Activated T-helper 2 cell treated with anti-CD3 and anti-CD28 coated beads, Interferon-gamma antibody, Interleukin-2, Interleukin-4, amounts not matched to agents 10 μg/mL and 5 μg/mL and 100 μg/mL, durations not matched to agents 14 hours and 24 hours and 36 hours (primary cell): Measurements from ENCODE around the gene CDK15. TPM values are rescaled to one million over a fixed set of nuclear protein-coding genes. Genes with fewer than 3 reads are reported as not detected.

Experiments
- DNase-seq: peaks from one replicate; pipeline ENCODE4 v3.0.0; 2021; ENCODE audit warnings: low spot score
- H3K27ac Mint-ChIP-seq: one replicate; pipeline ENCODE4 v1.8.0; 2021; ENCODE audit warnings: mixed read lengths
- H3K27me3 Mint-ChIP-seq: one replicate; pipeline ENCODE4 v1.8.0; 2021; ENCODE audit warnings: low read depth, mixed read lengths
- H3K36me3 Mint-ChIP-seq: one replicate; pipeline ENCODE4 v1.8.0; 2021; ENCODE audit warnings: low read depth, mixed read lengths
- H3K4me1 Mint-ChIP-seq: one replicate; pipeline ENCODE4 v1.8.0; 2021; ENCODE audit warnings: low read depth, mixed read lengths
- H3K4me3 Mint-ChIP-seq: one replicate; pipeline ENCODE4 v1.8.0; 2021; ENCODE audit warnings: low read depth, mild to moderate bottlenecking, moderate library complexity, mixed read lengths
- H3K9me3 Mint-ChIP-seq: one replicate; pipeline ENCODE4 v1.8.0; 2021; ENCODE audit warnings: mixed read lengths
- intact Hi-C: fragments of 100-400 bp; cut with micrococcal nuclease; formaldehyde crosslinking; loops from one replicate; pipeline ENCODE4 v1.15.1; 2023
- total RNA-seq: library from RNA; stranded (reverse); gene quantifications from 2 replicates; pipeline ENCODE4 v1.2.3, GENCODE V29; 2022

Gene CDK15
- total RNA-seq, 1 donor from 2014 or later, result not detected

DNA sequence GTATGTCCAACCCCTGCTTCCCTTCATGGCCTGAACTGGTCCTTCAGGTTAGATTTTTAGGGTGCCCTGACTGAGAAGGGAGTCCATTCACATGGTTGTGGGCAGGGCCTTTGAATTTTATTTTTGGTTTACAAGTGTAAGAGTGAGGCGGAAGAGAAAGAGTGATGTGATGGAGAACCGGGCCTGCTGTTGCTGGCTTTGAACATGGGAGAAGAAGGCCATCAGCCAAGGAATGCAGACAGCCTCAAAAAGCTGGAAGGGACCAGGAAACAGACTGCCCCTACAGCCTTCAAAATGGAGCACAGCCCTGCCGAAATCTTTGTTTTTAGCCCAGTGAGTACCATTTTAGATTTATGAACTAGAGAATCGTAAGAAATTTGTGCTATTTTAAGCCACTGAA is 105.0 kb downstream of the CDK15 start:
- Mint-ChIP-seq H3K27me3 (no peaks in the 10 kb centered on the region), H3K36me3 (no peaks in the 10 kb centered on the region), H3K4me3 (no peak overlapping the region), H3K9me3 (no peaks in the 10 kb centered on the region), H3K4me1 (peaks cover 6% of the 10 kb centered on the region), H3K27ac (no peak overlapping the region)
- no peak for DNase-seq
- intact Hi-C loops, result no loop called here

DNA sequence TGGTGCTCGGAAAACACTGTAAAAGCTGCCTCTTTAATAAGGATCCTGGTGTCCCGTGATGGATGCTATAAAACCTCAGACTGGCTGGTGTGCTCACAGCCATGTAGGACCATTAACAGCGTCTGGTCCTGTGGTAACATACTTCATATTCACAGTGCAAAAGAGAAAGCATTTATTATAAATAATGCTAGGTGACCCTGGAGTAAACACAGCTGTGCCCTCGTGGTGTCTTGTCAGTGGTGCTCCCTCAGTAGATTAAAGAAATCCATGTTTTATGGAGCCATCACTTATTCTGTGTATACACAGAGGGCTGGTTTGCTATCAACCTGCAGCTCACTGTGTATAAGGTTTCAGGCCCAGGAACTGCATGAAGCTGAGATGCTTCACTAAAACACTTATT is 106.9 kb downstream of the CDK15 start:
- intact Hi-C loops, result no loop called here

DNA sequence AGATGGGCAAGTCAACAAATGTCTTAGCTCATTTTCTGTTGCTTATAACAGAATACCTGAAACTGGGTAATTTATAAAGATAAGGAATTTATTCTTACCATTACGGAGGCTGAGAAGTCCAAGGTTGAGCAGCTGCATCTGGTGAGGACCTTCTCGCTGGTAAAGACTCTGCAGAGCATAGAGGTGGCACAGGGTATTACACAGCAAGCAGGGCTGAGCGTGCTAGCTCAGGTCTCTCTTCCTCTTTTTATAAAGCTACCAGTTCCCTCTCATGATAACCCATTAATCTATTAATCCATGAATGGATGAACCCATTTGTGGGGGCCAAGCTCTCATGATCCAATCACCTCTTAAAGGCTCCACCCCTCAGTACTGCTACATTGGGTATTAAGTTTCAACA is 109.1 kb downstream of the CDK15 start:
- intact Hi-C loops, result no loop called here
- H3K27me3 Mint-ChIP-seq, result no peaks in the 10 kb centered on the region
- no peaks in the 10 kb centered on the region for H3K9me3 Mint-ChIP-seq
- no peak overlapping the region for H3K27ac Mint-ChIP-seq
- H3K4me1 Mint-ChIP-seq, result no peaks in the 10 kb centered on the region
- H3K36me3 Mint-ChIP-seq, result no peaks in the 10 kb centered on the region
- no peak for DNase-seq
- H3K4me3 Mint-ChIP-seq, result no peak overlapping the region

More for the DNA sequence above, 106.9 kb downstream of the CDK15 start:
- DNase-seq, result no peak
- Mint-ChIP-seq H3K4me3 (no peak overlapping the region), H3K36me3 (no peaks in the 10 kb centered on the region), H3K27ac (no peak overlapping the region), H3K27me3 (no peaks in the 10 kb centered on the region), H3K9me3 (no peaks in the 10 kb centered on the region), H3K4me1 (peaks cover 6% of the 10 kb centered on the region)

DNA sequence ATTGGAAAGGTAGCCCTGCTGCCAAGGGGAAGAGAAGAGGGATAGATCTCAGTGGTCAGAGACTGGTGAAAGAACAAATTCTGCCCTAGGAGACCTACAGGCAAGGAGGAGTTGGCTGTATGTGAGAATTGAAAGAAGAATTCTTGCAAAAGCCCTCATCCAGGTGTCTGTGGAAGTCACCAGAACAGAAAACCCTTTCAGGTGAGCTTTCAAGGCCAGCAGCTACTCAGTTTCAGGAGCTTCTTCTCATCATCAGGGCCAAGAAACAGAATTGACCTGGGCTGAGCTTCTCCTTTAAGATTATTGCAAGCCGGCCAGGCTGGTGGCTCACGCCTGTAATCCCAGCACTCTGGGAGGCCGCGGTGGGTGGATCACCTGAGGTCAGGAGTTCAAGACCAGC is 110.2 kb downstream of the CDK15 start:
- DNase-seq, result no peak
- Mint-ChIP-seq H3K4me3 (no peak overlapping the region), H3K36me3 (no peaks in the 10 kb centered on the region), H3K27ac (no peak overlapping the region), H3K4me1 (no peaks in the 10 kb centered on the region), H3K27me3 (no peaks in the 10 kb centered on the region), H3K9me3 (no peaks in the 10 kb centered on the region)
- intact Hi-C loops, result no loop called here

DNA sequence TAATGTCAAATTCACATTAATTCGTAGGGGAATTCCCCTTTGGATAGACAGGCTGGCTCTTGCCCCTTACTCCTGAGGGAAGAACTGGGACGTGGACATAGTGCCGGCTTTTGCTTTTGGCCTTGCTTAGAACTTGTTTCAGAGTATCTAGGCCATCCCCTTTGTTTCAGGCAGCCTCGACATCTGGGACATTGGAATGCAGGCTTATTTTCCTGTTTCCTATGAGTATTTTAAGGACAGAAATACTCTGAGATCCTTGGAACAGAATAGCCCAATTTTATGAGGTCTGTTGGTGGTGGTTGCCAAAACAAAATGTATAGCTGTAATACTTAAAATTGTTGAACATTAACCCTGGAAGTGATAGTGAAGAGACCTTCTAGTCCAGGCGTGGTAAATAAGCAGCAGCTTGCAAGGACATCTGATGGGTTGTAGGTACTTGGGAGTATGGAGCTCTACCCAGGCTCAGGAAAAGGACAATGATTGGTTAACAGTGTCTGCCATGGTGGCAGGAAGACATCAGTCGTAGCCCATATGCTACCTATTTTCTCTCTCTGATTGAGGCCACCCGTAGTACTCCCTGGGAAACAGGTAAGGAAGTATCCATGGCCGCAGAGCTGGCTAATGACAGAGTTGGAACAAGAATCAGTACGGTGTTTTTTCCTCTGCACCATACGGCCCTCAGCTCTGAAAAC is 112.4 kb downstream of the CDK15 start:
- no peak for DNase-seq
- no peak overlapping the region for H3K27ac Mint-ChIP-seq
- intact Hi-C loops, result no loop called here
- H3K9me3 Mint-ChIP-seq, result no peaks in the 10 kb centered on the region
- H3K36me3 Mint-ChIP-seq, result no peaks in the 10 kb centered on the region
- no peaks in the 10 kb centered on the region for H3K4me1 Mint-ChIP-seq
- no peak overlapping the region for H3K4me3 Mint-ChIP-seq
- H3K27me3 Mint-ChIP-seq, result no peaks in the 10 kb centered on the region

DNA sequence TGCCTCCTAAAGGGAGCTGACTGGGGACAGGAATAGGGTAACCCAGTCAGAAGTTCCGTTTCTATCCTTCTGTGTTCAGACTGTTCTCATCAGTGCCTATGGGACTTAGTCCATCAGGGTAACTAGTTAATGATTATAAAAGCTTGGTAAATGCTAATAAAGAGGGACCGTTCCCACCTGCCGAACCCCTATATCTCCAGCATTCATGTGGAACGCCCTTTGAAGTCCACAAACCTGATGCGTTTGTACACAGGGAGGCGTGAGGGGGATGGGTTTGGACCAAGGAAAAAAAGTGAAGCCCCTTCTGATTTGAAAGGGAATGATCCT is 112.9 kb downstream of the CDK15 start:
- no peaks in the 10 kb centered on the region for H3K27me3 Mint-ChIP-seq
- DNase-seq, result no peak
- no peaks in the 10 kb centered on the region for H3K9me3 Mint-ChIP-seq
- no peaks in the 10 kb centered on the region for H3K36me3 Mint-ChIP-seq
- H3K4me3 Mint-ChIP-seq, result no peak overlapping the region
- no peaks in the 10 kb centered on the region for H3K4me1 Mint-ChIP-seq
- intact Hi-C loops, result no loop called here
- no peak overlapping the region for H3K27ac Mint-ChIP-seq

DNA sequence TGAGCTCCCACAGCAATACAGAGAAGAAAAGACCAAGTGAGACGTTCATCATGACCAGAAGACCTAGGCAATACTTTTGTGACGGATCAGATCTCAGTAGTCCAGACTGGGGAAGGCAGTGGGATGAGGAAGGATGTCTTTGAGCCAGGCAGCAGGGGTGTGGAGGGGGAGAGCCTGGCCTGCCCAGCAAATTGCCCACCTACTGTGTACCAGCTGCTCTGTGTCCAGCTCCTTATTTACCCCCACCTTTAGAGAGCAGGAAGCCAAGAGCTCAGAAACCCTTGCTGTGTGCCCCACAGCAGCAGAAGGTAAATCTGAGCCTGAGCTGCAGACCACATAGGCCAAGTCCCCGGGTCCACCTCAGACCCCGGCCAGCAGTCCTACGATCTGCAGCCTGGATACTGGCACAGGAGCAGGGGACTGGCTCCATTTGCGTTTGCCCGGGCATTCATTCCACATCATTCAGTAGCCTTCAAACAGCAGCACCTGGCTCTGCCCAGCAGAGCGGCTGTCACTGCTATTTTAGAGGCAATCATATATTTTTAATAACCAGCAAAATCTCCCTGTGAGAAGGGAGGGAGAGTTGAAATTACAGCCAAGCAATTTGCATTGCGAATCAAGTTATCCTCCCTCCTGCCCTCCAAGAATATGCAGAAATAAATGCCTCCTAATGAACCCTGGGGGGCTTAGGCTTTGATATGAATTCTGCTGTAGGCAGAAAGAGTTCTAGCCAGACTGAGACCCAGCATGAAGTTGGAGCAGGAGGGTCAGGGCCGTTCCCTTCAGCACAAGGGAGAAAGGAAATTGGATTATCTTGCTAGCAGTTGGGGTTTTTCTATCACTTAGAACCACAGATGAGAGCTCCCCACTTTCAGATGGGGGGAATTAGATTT is 117.3 kb downstream of the CDK15 start:
- no peak overlapping the region for H3K4me3 Mint-ChIP-seq
- no peak for DNase-seq
- no peak overlapping the region for H3K27ac Mint-ChIP-seq
- H3K36me3 Mint-ChIP-seq, result no peaks in the 10 kb centered on the region
- no peaks in the 10 kb centered on the region for H3K4me1 Mint-ChIP-seq
- no peaks in the 10 kb centered on the region for H3K9me3 Mint-ChIP-seq
- H3K27me3 Mint-ChIP-seq, result peaks cover 2% of the 10 kb centered on the region
- intact Hi-C loops, result no loop called here

DNA sequence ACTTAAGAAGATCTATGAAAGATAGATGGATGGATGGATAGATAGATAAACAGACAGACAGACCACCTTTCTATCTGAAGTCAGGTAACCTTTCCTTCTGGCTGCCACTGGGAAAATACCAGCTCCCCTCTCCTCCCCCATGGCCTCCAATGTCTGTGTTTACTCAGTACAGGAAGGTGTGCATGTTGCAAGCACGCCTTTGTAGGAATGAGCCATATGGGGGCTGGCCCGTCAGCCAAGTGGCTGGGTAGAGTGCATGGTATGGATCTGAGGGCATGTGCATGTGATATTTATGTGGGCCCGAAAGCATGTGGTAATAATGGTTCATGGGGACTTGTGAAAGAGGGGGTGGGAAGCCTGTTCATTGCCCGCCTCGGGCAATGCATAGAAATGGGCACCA is 118.1 kb downstream of the CDK15 start:
- DNase-seq, result no peak
- Mint-ChIP-seq H3K27me3 (peaks cover 2% of the 10 kb centered on the region), H3K36me3 (no peaks in the 10 kb centered on the region), H3K4me1 (no peaks in the 10 kb centered on the region), H3K27ac (no peak overlapping the region), H3K9me3 (no peaks in the 10 kb centered on the region), H3K4me3 (no peak overlapping the region)
- intact Hi-C loops, result no loop called here

DNA sequence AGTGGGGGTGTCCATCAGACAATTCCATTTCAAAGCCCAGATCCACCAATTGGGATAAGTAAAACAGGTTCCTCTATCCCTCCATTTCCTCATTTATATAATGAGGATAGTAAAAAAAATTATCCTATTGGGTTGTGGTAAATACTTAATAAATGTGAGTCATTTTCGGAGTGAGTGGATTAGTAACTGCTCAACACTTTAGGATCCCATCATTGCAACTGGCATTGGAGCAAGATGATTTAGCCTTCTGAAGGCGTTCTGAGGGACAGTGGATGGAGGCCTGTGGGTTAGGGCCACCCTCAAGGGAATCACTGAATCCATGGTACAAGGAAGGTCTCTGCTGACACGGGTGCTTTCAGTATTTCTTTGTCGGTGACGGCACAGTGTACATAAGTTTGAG is 118.7 kb downstream of the CDK15 start:
- intact Hi-C loops, result no loop called here
- no peak for DNase-seq
- Mint-ChIP-seq H3K27ac (no peak overlapping the region), H3K4me3 (no peak overlapping the region), H3K9me3 (no peaks in the 10 kb centered on the region), H3K4me1 (no peaks in the 10 kb centered on the region), H3K27me3 (peaks cover 2% of the 10 kb centered on the region), H3K36me3 (no peaks in the 10 kb centered on the region)

DNA sequence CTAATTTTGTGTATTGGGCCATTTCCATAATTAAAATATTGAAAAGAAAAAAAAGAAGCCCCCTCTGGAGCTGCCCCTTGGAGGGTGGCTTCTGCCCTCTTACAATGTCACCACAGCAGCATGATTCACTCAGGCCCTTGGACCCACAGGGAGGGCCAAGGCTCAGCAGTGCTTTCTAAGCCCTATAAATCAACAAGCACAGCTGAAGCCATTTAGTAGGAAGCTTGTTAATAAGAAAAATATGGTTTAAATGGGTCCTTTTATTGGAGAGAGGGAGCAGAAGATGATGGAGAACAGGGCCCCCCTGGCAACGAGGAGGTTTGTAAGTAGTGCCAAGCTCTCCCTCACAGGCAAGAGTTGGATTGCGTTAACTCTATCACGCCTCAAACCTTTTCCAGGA is 119.7 kb downstream of the CDK15 start:
- DNase-seq, result no peak
- Mint-ChIP-seq H3K27me3 (peaks cover 3% of the 10 kb centered on the region), H3K27ac (no peak overlapping the region), H3K9me3 (no peaks in the 10 kb centered on the region), H3K36me3 (no peaks in the 10 kb centered on the region), H3K4me1 (no peaks in the 10 kb centered on the region), H3K4me3 (no peak overlapping the region)
- intact Hi-C loops, result no loop called here

DNA sequence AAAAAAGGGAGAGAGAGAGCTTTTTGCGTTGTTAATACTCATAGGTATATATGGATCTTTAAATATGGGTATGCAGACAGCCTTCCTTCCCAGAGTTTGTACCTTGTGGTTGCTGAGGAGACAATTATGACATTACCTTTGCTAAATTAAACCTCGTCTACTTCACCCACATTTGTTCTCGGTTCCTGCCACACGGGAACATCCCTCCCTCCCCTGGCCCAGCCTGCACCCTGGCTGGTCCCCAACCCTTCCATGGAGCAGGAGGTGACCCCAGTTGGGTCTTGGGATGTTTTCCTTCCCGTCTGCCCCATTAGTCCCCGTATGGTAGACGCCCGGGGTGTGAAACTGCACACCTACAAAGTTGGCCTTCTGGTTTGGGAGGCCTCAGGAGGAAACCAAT is 122.0 kb downstream of the CDK15 start:
- DNase-seq, result no peak
- Mint-ChIP-seq H3K36me3 (no peaks in the 10 kb centered on the region), H3K4me3 (no peak overlapping the region), H3K9me3 (no peaks in the 10 kb centered on the region), H3K4me1 (no peaks in the 10 kb centered on the region), H3K27me3 (peaks cover 4% of the 10 kb centered on the region), H3K27ac (no peak overlapping the region)
- intact Hi-C loops, result no loop called here

DNA sequence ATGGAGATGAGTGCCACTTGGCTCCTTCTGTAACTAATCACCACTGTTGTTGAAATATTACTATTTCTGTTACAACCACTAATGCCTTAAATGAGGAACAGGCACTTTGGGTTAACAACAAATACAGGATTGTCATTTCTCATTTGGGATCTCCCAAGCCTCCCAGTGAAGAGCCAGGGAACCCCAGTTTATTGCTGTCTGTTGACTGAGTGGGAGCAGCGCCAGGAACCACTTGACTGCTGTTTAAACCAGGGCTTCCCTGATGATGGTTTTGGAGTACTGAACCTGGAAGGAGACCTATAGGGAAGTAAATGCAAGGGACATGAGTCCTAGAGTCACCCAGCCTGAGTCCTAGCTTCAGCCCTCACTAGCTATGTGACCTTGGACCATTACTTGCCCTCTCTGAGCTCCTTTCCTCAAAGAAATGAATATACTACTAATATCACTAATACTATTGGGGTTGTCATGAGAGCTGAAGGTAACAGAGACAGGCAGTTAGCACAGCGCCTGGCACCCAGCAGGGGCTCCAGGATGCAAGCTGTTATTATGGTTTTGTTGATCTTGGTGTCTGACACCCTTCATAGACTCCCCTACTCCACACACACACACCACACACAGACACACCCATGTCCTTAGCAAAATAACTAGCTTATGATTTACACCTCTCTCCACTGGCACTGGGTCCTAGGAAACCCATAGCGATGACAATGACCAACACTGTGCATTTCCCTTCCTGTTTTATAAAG is 123.1 kb downstream of the CDK15 start:
- H3K27me3 Mint-ChIP-seq, result peaks cover 4% of the 10 kb centered on the region
- H3K27ac Mint-ChIP-seq, result no peak overlapping the region
- intact Hi-C loops, result no loop called here
- H3K4me1 Mint-ChIP-seq, result no peaks in the 10 kb centered on the region
- no peaks in the 10 kb centered on the region for H3K9me3 Mint-ChIP-seq
- H3K4me3 Mint-ChIP-seq, result no peak overlapping the region
- DNase-seq, result no peak
- H3K36me3 Mint-ChIP-seq, result no peaks in the 10 kb centered on the region

DNA sequence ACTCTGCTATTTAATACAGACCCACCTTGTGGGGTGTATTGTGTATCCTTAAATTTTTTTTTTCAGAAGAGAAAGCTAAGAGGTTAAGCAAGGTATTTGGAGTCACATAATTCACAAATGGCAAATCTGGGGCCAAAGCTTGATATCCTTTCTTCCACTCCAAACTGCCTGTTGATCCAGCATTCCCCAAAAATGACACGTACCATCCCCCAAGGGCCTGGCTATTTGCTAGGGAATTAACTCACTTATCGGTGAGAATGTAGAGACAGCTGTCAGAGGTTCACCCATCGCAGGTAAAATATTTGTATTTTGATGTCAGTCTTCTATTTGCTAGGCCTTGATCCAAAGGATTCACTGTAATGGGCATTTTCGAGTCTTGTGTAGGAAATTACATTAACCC is 123.7 kb downstream of the CDK15 start:
- Mint-ChIP-seq H3K27ac (no peak overlapping the region), H3K4me3 (no peak overlapping the region), H3K4me1 (no peaks in the 10 kb centered on the region), H3K9me3 (no peaks in the 10 kb centered on the region), H3K36me3 (no peaks in the 10 kb centered on the region), H3K27me3 (peaks cover 4% of the 10 kb centered on the region)
- intact Hi-C loops, result no loop called here
- no peak for DNase-seq
